ENCODE measurements around the gene ITPR1.

ITPR1 gene

DNA sequence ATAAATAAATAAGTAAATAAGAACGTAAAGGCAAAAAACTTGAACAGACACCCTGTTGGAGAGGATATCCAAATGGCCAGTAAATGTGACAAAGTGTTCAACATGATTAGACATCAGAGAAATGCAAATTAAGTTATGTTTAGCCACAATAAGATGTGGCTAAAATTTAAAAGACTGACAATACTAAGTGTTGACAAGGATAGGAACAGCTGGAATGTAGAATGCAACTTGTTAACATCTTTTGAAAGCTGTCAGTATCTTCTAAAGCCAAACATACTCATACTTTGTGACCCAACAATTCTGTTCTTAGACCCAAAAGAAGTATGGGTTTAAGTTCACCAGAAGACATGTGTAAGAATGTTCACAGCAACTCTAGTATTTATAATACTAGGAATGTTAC, 197.1 kb downstream of the ITPR1 start:
- DNase-seq: no peak

DNA sequence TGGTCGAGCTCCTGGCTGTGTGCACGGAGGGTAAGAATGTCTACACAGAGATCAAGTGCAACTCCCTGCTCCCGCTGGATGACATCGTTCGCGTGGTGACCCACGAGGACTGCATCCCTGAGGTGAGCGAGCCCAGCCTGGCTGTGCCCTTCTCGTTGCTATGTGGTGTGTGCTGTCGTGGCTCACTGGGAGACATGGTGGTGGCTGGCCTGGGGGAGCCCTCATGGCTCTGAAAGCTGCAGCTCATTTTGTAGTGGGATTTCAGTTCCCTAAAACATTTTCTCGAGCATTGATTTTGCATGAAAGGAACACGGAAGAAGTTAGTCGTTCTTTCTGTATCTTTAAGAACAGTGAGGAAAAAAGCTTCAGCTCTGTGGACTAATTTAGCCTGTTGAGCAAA, 200.5 kb downstream of the ITPR1 start:
- DNase-seq: no peak

DNA sequence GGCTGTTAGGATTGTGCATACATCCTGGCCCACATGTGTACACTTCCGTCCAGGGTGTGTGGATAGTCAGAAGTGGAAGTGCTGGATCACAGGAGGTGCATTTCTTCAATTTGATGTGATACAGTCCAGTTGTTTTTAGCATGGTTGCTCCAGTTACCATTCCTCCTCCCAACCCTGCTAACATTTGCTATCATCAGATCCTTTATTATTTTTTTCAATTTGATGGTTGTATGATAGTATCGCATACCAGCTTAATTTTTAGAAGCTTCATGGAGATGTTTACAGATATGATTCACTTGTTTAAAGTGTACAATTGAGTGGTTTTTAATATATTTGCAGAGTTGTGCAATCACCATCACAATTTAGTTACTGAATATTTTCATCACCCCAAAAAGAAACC, 202.7 kb downstream of the ITPR1 start:
- DNase-seq: no peak

DNA sequence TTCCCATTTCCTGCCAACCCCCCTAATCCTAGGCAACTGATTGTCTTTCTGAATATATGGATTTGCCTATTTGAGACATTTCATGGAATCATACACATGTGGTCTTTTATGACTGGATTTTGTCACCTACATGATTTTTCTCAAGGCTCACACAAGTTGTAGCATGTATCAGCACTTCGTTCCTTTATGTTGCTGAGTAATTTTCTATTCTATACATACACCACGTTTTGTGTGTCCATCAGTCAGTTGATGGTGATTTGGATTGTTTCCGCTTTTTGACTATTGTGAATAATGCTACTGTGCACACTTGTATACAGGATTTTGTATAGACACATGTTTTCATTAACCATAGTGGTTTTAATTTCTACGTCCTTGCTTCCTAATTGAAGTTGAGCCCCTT, 203.1 kb downstream of the ITPR1 start:
- no peak for DNase-seq

DNA sequence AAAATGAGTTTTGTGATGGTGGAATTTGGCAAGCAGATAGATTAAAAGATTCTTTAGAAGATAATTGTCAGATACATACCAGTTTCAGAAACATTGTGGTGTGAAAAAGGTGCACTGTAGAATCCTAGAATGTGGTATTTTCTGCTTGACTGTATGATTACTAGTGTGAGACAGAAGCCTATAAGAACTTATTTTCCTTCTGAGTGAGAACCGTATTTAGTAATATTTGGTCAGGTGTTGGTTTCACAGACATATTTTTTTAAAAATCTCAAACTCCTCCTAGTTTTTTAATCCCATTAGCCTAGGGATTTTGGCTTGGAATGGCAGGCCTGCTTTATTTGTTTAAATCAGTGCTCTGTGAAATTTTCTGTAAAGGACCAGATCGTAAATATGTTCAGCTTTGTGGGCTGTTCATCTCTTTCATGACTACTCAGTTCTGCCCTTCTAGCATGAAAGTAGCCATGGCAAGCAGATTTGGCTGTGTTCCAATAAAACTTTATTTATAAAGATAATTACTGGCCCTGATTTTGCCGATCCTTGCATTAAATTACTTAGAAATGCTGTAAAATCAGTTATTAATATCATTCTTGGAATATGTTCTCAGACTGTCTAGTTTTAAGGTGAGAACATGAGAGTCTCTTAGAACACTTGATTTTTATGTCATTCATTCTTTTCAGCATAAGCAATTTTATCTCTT, 205.1 kb downstream of the ITPR1 start:
- DNase-seq: no peak

DNA sequence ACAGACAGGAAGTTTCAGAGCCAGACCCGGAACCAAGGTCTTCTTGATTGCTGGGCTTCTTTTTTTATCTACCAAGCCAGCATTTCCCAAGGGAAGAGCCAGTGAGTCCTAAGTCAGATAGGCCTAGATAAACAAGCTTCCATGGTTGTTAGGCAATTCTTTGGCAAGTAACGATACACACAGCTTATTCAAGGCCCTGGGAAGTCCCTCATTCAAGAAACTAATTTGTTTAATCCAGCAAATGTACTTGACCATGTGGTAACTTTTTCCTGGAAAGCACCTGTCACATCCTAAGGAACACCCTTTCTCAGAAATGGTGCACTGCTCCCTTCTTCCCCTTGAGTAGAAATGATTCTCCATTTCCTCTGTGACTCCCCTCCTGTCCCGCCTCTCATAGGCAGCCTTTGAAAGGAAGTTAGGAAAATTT, 209.9 kb downstream of the ITPR1 start:
- no peak for DNase-seq

DNA sequence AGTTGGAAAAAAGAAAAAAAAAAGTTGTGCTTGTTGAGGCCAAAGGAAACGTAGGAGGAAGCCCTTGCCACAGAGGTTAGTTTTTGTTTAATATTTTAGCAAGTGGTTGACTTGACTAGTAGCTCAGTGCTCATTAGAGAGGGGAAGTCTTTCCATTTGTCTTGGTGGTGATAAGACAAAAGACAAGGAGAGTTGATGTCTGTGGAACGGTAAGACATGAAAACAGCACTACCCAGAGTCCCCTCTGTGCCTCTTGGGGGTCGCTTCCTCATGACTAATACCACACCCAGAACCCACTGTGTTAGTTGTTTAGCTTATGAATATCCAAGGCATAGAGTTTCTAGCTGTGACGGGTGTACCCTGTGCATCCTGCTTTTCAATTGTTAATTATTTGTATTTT, 211.4 kb downstream of the ITPR1 start:
- no peak for DNase-seq

DNA sequence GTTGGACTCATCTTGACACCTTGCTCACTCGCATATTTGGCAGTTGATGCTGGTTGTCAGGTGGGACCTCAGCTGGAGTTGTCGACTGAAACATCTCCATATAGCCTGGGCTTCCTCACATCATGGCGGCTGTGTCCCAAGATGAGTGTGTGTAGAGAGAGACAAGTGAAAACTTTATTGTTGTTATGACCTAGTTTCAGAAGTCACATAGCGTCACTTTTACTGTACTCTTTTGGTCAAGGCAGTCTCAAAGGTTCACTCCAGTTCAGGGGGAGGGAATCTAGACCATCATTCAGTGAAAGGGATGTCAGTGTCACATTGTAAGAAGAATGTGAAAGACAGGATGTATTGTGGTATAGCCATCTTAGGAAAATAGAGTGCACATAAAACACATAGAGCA, 214.2 kb downstream of the ITPR1 start:
- no peak for DNase-seq

DNA sequence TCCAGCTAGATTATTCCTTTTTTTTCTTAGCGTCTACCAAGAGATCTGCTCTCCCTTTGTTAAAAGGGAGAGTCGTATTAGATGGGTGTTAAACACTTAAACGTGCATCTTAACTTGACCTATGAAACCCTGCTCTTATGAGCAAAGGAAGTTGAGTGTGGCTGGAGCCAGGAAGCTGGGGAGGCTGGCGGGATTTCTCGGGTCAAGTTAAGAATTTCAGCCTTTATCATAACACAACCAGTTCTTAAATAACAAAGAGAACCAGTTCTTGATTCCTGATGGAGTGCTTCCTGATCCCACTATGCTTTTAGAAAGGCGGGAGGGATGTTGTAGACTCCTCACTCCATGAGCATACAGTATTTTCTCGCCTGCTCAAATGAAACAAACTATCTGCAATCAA, 215.1 kb downstream of the ITPR1 start:
- no peak for DNase-seq

DNA sequence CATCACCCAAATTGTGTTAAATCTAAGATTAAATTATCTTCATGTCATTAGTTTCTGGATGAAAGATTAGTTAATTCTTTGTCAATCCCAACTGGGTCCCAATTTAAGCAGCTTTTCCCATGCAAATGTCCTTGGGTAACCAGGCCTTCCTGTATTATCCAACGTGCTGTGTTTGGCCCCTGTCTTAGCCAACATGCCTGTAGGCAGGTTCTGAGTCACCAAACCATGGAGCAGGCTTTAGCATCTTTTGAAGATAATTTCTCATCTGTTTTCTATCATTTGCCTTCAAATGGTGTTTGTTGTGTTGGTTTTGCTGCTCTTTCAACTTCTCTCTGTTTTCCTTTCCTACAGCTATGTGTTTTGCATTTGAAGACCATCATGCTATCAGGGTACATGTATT, 216.2 kb downstream of the ITPR1 start:
- no peak for DNase-seq

DNA sequence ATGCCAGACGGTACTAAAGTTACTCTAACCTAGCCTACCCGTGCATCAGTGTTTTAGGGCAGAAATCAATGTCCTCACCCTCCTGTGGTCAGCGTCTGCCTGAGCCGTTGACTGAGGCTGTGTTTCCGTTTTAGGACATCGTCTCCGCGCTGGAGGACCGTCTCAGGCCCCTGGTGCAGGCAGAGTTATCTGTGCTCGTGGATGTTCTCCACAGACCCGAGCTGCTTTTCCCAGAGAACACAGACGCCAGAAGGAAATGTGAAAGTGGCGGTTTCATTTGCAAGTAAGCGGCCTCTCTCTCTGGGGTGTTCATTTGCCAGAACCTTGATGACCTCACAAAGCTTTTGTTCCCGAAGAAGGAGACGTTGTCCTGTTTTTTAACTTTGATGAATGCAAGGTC, 217.0 kb downstream of the ITPR1 start:
- DNase-seq: no peak

DNA sequence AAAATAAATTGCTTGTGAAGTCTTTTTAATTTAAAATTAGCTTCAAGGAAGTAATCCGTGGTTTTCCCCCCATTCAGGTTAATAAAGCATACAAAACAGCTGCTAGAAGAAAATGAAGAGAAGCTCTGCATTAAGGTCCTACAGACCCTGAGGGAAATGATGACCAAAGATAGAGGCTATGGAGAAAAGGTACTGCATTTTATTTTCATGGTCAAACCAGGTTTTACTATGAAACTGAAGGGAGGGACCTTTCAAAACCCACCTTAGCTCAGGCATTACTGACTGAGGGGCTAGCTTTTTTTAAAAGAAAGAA, 218.5 kb downstream of the ITPR1 start:
- no peak for DNase-seq

DNA sequence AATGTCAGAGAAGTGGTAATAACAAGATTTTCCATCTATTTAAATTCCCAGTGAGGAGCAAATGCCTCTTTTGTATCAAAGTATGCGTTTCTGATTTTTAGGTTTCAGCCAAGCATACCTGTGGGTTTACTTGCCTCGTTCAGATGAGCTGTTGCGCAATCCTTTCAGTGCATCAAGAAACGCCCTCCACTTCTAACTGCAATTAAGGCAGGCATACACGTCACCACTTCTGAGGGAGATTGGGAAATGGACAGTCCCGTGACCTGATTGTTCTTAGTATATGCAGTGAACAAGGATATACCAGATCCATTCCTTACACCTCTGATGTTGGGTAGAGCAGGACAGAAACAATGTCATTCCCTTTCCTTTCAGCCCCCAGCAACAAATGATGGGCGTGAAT, 219.0 kb downstream of the ITPR1 start:
- DNase-seq: peak; percentile 46

DNA sequence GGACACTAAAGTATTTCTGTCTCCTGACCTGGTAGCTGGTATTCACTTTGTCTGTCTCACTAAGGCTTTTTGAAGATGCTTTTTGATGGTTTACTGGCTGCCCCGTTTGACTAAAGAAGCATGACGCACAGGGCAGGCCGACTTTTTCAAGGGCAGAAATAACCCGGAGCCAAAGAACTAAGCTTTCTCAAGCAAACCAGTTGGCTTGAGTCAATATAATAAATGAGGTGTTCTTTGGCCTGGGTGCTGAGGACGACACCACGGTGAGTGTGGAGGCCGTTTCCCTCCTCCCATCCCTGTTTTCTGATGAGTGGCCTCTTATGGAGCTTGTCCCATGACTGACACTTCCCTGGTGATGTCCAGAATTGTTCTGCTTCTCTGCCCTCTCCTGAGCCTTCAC, 220.9 kb downstream of the ITPR1 start:
- no peak for DNase-seq

DNA sequence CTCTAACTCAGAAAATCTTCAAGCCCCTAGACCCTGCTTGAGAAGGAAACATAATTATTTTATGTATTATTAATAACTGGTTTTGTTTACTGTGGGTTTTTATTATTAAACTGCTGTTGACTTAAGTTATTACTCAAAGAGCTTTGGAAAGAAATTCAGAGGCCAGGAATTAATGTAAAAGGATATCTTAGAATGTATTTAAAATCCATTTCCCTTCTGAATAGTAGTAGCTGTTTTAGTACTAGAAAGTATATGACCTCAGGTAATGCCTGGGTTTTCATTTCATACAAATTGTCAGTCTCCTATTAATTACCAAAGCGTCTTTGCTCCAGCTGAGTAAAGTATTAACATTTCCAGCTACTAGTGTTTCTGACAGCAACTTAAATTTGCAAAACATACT, 223.1 kb downstream of the ITPR1 start:
- no peak for DNase-seq

DNA sequence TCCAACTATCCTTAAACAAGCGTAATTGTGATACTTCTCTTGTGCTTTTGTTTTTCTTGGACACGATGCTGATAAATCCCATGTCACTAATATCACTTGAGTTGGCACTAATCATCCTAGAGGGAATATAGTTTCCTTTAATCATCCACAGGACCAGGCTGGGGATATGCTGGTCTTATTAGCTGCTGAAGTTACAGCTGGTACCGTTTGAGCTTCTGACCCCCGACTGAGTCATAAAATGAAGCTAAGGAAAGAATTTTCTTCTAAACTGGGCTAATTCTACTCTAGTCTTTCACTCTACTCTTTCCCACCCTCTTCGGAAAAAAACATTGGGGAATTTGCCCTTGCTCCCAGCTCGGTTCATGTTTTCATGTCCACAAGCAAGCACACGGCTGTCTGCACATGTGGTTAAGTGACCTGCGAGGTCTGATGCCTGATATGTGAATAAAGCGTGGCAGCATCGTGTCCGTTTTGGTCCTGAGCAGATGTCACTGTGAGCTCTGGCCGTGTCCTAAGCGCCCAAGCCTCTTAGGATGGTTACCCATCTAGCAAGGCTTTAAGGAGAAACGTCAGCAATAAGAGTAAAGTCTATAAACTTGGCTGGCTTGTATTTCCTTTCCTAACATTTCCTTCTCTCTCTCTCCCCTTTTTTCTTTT, 223.7 kb downstream of the ITPR1 start:
- no peak for DNase-seq

DNA sequence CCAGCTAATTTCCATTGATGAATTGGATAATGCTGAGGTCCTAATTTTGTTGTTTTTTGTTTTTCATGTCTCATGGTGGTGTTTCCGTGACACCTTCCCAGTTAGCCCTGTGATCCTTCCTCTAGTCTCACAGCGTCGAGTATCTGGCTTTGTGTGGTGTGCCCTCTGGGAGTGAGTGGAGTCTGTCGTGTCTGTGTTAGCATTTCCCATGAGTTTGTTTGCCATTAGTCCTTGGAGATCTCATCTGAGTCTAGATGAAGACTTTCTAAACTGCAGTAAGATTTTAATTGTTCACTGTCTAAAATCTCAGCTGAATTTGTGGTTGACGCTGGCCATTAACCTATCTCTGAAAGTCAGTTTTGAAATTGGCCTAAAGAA, 224.2 kb downstream of the ITPR1 start:
- DNase-seq: no peak

DNA sequence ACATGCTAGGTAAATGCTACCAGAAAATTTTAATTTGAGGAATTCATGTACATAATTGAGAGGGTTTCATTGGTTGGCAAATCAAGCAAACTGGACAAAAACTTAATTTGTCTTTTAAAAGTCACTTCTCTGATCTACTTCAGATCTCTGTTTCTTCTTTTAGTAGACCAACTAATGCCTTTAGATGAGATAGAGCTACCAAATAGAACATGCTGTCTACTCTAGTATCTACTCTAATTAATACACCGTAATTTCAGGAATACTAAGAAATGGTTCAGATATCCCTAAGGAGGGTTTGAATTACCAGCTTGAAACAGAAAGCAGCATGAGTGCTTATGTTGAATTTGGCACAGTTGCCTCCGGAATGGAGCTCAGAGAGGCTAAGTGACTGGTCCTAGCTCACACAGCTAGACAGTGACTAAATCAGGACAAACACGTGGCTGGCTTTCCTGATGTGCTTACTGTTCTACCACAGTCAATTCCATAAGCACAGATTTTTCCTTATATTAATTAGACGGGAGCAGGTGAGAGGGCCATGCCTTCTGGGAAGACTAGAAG, 225.1 kb downstream of the ITPR1 start:
- DNase-seq: no peak

DNA sequence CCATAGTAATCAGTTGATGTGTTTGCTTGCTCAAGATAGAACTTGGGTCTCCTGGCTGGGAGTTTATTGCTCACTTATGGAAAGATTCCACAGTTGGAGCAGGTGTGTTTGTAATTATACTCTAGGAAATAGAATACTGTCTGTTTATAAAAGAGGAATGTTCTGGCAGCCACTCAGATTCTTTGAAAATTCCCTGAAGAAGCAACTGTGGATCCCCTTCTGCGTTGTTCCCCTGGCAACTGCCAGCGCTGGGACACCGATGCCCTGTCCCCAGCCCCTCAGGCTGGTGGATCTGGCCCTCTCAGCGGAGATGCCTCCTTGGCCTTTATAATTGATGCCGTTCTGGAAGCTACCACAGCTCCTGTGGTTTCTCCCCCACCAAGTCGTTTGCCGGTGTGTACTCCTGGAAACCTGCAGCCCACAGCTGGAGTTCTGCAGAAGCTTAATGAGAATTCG, 225.9 kb downstream of the ITPR1 start:
- no peak for DNase-seq

DNA sequence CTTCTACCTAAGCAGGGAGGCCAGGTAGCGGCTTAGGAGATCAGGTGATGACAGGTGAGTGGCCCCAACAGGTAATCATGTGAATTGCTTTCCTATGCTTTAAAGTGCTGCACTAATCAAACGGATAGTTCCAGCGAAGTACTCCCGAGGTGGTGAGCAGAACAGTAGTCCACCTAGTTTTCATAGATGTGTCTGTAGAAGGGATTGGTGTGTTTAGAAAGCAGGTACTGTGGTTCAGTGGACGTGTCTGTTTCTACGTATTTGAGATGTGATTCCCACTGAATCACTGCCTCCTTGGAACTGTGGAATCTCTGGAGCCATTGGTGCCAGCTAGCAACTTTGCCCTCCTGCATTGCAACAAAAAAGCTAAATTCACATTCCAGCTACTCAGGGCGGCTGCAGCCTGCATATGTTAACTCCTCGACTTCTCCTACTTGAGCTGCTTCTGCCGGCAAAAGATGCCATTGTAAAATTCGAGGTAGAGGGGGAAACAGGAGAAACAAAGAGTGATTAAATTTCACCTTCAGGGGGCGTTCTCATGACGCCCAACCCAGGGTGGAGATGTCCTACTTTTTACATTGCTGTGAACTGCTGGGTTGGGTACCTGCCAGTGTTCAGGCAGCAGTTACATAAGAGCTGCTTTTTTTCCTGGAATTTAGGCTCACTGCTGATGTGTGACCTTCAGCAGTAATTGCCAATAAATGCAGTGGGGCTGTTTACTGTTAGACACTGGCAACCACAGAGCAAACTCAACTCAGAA, 227.3 kb downstream of the ITPR1 start:
- no peak for DNase-seq

DNA sequence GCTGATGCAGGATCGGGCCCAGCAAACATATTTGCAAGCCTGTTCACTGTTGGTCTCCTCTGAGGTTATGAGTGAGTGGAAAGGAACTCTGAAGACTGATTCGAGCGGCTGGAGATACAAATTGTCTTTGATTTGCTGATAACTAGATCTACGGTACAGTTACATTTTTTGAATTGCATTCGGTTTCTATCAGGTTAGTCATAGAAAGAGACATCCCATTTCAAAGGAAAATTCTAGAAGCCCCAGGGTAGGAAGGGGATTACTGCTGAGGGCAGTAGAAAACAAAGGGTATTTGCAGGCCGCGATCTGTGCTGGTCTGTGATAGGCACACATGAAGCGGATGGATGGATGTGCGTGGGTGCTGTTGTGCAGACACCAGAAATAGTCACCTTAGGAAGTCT, 228.4 kb downstream of the ITPR1 start:
- no peak for DNase-seq

DNA sequence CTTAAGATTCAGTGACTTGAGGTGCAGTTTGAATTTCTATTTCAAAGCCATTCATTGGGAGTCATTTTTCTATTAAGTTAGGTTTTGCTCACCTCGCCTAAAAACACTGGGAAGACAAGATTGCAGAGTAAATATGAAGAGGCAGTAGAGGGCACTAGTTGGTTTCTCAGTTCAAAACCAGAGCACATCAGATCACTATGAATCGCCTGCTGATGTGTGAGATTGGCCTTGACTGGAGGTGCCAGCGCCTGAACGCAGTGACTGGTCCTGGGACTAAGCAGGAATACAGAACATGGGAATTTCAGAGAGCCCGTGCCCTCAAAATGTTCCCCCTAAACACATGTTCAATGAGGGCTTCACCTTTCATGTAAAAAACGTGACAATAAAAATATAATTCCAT, 229.0 kb downstream of the ITPR1 start:
- no peak for DNase-seq

DNA sequence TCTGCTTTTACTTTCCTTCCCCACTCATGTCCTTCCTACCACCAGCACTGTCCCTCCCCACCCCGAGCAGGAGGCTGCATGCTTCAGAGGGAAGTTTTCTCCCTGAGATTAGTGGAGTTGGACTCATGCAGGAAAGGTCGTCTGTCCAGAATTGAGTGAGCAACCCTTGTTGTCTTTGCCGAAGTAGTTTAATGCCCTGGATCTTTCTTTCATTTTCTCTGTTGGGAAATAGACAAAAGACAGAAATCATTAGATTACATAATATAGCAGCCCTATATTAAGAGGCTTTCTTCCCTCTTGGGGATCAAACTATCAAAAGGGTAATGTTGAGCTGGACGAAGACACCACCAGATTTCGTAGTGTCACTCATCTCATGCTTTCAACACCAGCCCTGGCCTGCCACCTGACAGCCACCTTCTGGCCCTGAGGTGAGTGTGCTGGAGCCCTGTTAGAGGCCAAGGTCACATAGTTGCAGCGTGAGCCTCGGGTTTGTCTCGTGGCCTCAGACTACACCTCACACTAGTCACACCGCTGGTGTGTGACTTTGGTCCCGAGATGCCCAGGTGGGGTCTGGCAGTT, 231.0 kb downstream of the ITPR1 start:
- no peak for DNase-seq

DNA sequence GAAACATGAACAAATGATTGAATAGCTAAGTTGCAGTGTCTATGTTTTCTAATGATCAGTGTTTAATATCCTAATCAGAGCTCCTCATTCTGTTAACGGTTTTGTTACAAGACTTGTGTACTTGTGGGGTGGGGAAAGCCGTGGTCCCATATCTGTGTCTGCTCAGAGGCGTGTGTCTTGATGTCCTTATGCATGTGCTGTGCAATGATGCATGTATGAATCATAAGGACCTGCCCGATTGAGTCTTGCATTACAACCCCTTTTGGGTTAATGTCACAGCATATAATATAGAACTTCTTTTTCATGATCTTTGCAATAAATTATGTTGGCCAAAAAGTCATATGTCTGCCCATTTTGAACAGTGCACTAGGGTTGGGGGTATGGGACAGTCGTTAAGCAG, 233.4 kb downstream of the ITPR1 start:
- no peak for DNase-seq
